Right lobe of liver (tissue), 6 donors: Measurements from ENCODE around the gene ODC1. TPM values are rescaled to one million over a fixed set of nuclear protein-coding genes. Genes with fewer than 3 reads are reported as not detected.

ENCODE experiments used
- ATAC-seq, 4 donors: fragments of 200-7000 bp; cut with Tn5 transposase; one replicate each; pipeline ENCODE4 v1.9.1; 2020; ENCODE audit warnings: mild to moderate bottlenecking in 4 of 4, moderate library complexity in 4 of 4
- DNase-seq, 3 donors: peaks; one replicate each; pipeline ENCODE4 v3.0.0-alpha.2; 2020
- H3K27ac ChIP-seq, 3 donors: fragments of 200-600 bp; one replicate each; pipeline ENCODE4 v1.8.0; 2022
- H3K27me3 ChIP-seq, 2 donors: fragments of 200-600 bp; one replicate each; pipeline ENCODE4 v1.8.0; 2022
- H3K36me3 ChIP-seq, 4 donors: fragments of 200-600 bp; sonication (generic) in 1 of 4; one replicate each; pipeline versions ENCODE4 v1.5.1 to v1.8.0; 2017 to 2022; ENCODE audit warnings: control low read depth in 1 of 4
- H3K4me1 ChIP-seq, 4 donors: fragments of 200-600 bp; sonication (generic) in 1 of 4; one replicate each; pipeline versions ENCODE4 v1.5.1 to v1.8.0; 2017 to 2022; ENCODE audit warnings: control low read depth in 1 of 4
- H3K4me3 ChIP-seq, 3 donors: fragments of 200-600 bp; one replicate each; pipeline ENCODE4 v1.8.0; 2022
- H3K9me3 ChIP-seq, 4 donors: fragments of 200-600 bp; sonication (generic) in 1 of 4; one replicate each; pipeline versions ENCODE4 v1.5.1 to v1.8.0; 2017 to 2022; ENCODE audit warnings: control low read depth in 1 of 4
- CTCF ChIP-seq, 4 donors: fragments of 200-600 bp in 3 of 4; fragments of 450-650 bp in 1 of 4; IDR thresholded peaks; one replicate each; pipeline versions ENCODE4 v1.5.1 to v1.8.0; 2016 to 2022; ENCODE audit warnings: antibody characterized with exemption in 4 of 4, mild to moderate bottlenecking in 2 of 4
- POLR2A ChIP-seq: fragments of 450-650 bp; IDR thresholded peaks from one replicate; pipeline ENCODE4 v1.6.1; 2017; ENCODE audit warnings: antibody characterized with exemption, mild to moderate bottlenecking
- WGBS: methylation state at CpG from one replicate; pipeline ENCODE4 v1.1.6; 2018; ENCODE audit warnings: low coverage, low lambda C conversion rate; ENCODE audit not compliant: insufficient coverage; ENCODE audit errors: missing lambda C conversion rate; 5-methylcytosine and 5-hydroxymethylcytosine counted together
- intact Hi-C, 2 donors: fragments of 100-400 bp; cut with DNase I; formaldehyde crosslinking; loops; one replicate each; pipeline versions ENCODE4 v1.11.2 to v1.14.1; 2022
- total RNA-seq, 6 experiments: library from RNA; depleted of rRNA in 2 of 6; stranded (reverse); fragments of >200 nt in 2 of 6; fragmentation: NEBNext Ultra II Directional in 3 of 6; extraction: Animal tissue kit (Norgen Biotek cat#: 25700) in 3 of 6; gene quantifications; one replicate each; pipeline versions ENCODE4 v1.1.0 to v1.2.4, GENCODE V29; 2016 to 2023
- donor health status: DM: no; HTN: yes; CAD: no.
- donor health status: DM: no; HTN: no; CAD: no.
- donor health status: DM: no; HTN: no; CAD: no.
- donor health status: DM: no; HTN: yes; CAD: no.
- donor health status: DM: no; HTN: yes; CAD: no.

Gene ODC1
- total RNA-seq, 6 experiments from 2014 or later: 14.4 to 197 (median 28.6) TPM

- DNase-seq (no peak), ATAC-seq (no peak)
- intact Hi-C loops: loop anchor here in 1 of 2 donors (5.0 kb wide), 1 partner anchor 276 kb away; no protein-coding TSS in a partner anchor
- Histone ChIP-seq H3K27ac (no peak overlapping the region), H3K36me3 (no peaks in the 10 kb centered on the region), H3K4me1 (peaks cover 0 to 18% (median 4%) of the 10 kb centered on the region in 4 donors), H3K27me3 (no peaks in the 10 kb centered on the region), H3K4me3 (no peak overlapping the region), H3K9me3 (no peaks in the 10 kb centered on the region)
- no peak for TF ChIP-seq CTCF (IDR thresholded peaks at IDR 0.05)
- no peak for TF ChIP-seq POLR2A
- 92% methylated on average over 5 of the region's 10 CpGs for WGBS
Measured at GRCh38 chr2:10413503-10413902, 34.6 kb downstream of the ODC1 start.

GRCh38 chr2:10412380-10412779 lies 35.7 kb downstream of the ODC1 start:
- Histone ChIP-seq H3K36me3 (no peaks in the 10 kb centered on the region), H3K4me1 (peaks cover 0 to 28% (median 9%) of the 10 kb centered on the region in 4 donors), H3K27ac (no peak overlapping the region), H3K27me3 (no peaks in the 10 kb centered on the region), H3K4me3 (no peak overlapping the region), H3K9me3 (no peaks in the 10 kb centered on the region)
- 95% methylated on average over 3 of the region's 3 CpGs for WGBS
- DNase-seq: no peak
- intact Hi-C loops: loop anchor here in 1 of 2 donors (5.0 kb wide), 1 partner anchor 275 kb away; no protein-coding TSS in a partner anchor
- TF ChIP-seq POLR2A: no peak
- TF ChIP-seq CTCF (IDR thresholded peaks at IDR 0.05): no peak
- ATAC-seq: no peak

GRCh38 chr2:10411557-10411956 lies 36.6 kb downstream of the ODC1 start:
- peaks cover 0 to 36% (median 13%) of the 10 kb centered on the region in 4 donors for H3K4me1 ChIP-seq
- 86% methylated on average over 5 of the region's 8 CpGs for WGBS
- intact Hi-C loops: loop anchor here in 1 of 2 donors (5.0 kb wide), 1 partner anchor 274 kb away; no protein-coding TSS in a partner anchor
- no peak for TF ChIP-seq POLR2A
- TF ChIP-seq CTCF (IDR thresholded peaks at IDR 0.05): no peak
- no peak overlapping the region for H3K4me3 ChIP-seq
- H3K27me3 ChIP-seq: no peaks in the 10 kb centered on the region
- H3K27ac ChIP-seq: no peak overlapping the region
- H3K9me3 ChIP-seq: no peaks in the 10 kb centered on the region
- no peak for ATAC-seq
- H3K36me3 ChIP-seq: no peaks in the 10 kb centered on the region
- DNase-seq: no peak

- DNase-seq: no peak
- Histone ChIP-seq H3K4me3 (no peak overlapping the region), H3K27ac (no peak overlapping the region), H3K4me1 (peaks cover 0 to 42% (median 13%) of the 10 kb centered on the region in 4 donors), H3K9me3 (no peaks in the 10 kb centered on the region), H3K36me3 (no peaks in the 10 kb centered on the region), H3K27me3 (no peaks in the 10 kb centered on the region)
- no peak for TF ChIP-seq POLR2A
- no peak for TF ChIP-seq CTCF (IDR thresholded peaks at IDR 0.05)
- intact Hi-C loops: loop anchor here in 1 of 2 donors (5.0 kb wide), 1 partner anchor 274 kb away; no protein-coding TSS in a partner anchor
- no peak for ATAC-seq
- 74% methylated on average over 5 of the region's 13 CpGs for WGBS
Measured at GRCh38 chr2:10410823-10411437, 37.2 kb downstream of the ODC1 start.
